MCF 10A (cell line): Measurements from ENCODE around the gene SLC6A18. TPM values are rescaled to one million over a fixed set of nuclear protein-coding genes. Genes with fewer than 3 reads are reported as not detected.

Source experiments
- BruUV-seq: library from RNA; stranded (reverse); fragments of 400-500 nt; replicated peaks from 2 replicates; lab custom pipeline; 2021; lab: Mats Ljungman, UMichigan
- CTCF ChIA-PET: fragments of 300-600 bp; sonication (Branson Sonifier 250); formaldehyde crosslinking; extraction: SDS; loops from one replicate; lab custom pipeline; 2021; ENCODE audit warnings: antibody characterized with exemption, inconsistent platforms; lab: Yijun Ruan, JAX
- POLR2A ChIA-PET: fragments of 300-600, 350-650 bp; sonication (Branson Sonifier 250); formaldehyde crosslinking; extraction: SDS; loops from one replicate; lab custom pipeline; 2020; ENCODE audit warnings: antibody characterized with exemption, inconsistent platforms; lab: Yijun Ruan, JAX
- DNase-seq: peaks from one replicate; pipeline ENCODE4 v3.0.0-alpha.2; 2018; ENCODE audit not compliant: unreplicated experiment
- H3K27ac Mint-ChIP-seq: one replicate; pipeline ENCODE4 v1.8.0; 2022; ENCODE audit warnings: mild to moderate bottlenecking, low read depth, mixed read lengths; ENCODE audit not compliant: unreplicated experiment
- H3K27me3 Mint-ChIP-seq: one replicate; pipeline ENCODE4 v1.8.0; 2022; ENCODE audit warnings: mixed read lengths; ENCODE audit not compliant: insufficient read depth, unreplicated experiment
- H3K36me3 Mint-ChIP-seq: one replicate; pipeline ENCODE4 v1.8.0; 2022; ENCODE audit warnings: mild to moderate bottlenecking, moderate library complexity, mixed read lengths; ENCODE audit not compliant: insufficient read depth, unreplicated experiment
- H3K4me1 Mint-ChIP-seq: one replicate; pipeline ENCODE4 v1.8.0; 2022; ENCODE audit warnings: mixed read lengths; ENCODE audit not compliant: insufficient read depth, unreplicated experiment
- H3K4me3 Mint-ChIP-seq: one replicate; pipeline ENCODE4 v1.8.0; 2022; ENCODE audit warnings: mild to moderate bottlenecking, moderate library complexity, mixed read lengths; ENCODE audit not compliant: unreplicated experiment
- H3K9me3 Mint-ChIP-seq: one replicate; pipeline ENCODE4 v1.8.0; 2022; ENCODE audit warnings: mixed read lengths; ENCODE audit not compliant: unreplicated experiment
- intact Hi-C: fragments of 100-400 bp; cut with micrococcal nuclease; formaldehyde crosslinking; loops from 2 replicates; pipeline ENCODE4 v1.14.1; 2022
- total RNA-seq: library from RNA; stranded (reverse); gene quantifications from 2 replicates; pipeline ENCODE4 v1.2.3, GENCODE V29; 2022
- TF ChIP-seq, protein P1 (sequence below): fragments of 200-600 bp; IDR thresholded peaks from one replicate; pipeline ENCODE4 v1.8.0; 2022; ENCODE audit warnings: antibody characterized with exemption, mild to moderate bottlenecking; ENCODE audit not compliant: unreplicated experiment

The SLC6A18 gene
- total RNA-seq, 1 experiment from 2014 or later: not detected

DNA sequence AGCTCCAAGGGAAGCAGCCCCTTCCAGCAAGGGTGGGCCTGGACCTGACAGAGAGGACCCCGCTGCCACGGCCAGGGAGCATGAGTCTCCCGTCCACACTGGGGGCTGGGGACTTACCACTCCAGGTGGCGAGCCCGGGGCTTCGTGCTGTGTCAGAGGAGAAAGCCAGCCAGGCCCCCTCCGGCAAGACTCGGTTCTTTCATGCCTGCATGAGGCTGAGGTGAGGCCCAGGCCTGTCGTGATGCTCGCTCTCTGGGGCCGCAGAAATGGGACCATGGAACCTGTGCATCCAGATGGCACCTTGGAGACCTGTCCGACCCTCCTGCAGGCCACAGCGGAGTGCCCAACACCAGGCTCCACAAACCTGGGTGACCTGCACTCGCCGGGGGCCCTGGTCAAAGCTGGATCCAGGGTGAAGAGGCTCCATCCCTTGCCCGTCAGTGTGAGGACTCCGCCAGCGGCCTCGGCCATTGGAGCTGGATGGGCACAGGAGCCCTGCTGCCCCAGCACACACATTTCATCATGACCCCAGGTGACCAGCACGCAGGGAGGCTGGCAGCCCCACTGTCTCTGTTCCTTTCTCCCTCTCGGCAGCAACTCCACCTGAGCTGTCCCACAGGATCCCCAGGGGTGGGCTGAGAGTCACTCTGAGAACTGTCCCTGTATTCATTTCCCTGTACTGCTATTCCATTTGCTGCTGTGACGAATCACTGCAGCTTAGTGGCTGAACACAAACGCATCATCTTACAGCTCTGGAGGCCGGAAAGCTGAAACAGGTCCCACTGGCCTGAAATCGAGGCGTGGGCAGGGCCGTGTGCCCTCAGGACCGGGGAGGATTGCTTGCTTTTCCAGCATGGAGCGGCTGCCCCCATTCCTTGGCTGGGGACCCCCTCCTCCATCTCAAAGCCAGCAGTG lies 24.4 kb downstream of the SLC6A18 start:
- BruUV-seq: no TSS peak
- no peak overlapping the region for H3K4me3 Mint-ChIP-seq
- no peaks in the 10 kb centered on the region for H3K36me3 Mint-ChIP-seq
- ChIA-PET POLR2A (interaction anchor here (1.5 kb wide), 1 partner anchor 10 kb away, joined by 3 read pairs; no protein-coding TSS in a partner anchor), CTCF (interaction anchor here (0.5 to 0.6 kb wide), 2 partner anchors 51 to 1482 kb away, joined by 3 read pairs; no protein-coding TSS in a partner anchor)
- TF ChIP-seq, protein P1, sequence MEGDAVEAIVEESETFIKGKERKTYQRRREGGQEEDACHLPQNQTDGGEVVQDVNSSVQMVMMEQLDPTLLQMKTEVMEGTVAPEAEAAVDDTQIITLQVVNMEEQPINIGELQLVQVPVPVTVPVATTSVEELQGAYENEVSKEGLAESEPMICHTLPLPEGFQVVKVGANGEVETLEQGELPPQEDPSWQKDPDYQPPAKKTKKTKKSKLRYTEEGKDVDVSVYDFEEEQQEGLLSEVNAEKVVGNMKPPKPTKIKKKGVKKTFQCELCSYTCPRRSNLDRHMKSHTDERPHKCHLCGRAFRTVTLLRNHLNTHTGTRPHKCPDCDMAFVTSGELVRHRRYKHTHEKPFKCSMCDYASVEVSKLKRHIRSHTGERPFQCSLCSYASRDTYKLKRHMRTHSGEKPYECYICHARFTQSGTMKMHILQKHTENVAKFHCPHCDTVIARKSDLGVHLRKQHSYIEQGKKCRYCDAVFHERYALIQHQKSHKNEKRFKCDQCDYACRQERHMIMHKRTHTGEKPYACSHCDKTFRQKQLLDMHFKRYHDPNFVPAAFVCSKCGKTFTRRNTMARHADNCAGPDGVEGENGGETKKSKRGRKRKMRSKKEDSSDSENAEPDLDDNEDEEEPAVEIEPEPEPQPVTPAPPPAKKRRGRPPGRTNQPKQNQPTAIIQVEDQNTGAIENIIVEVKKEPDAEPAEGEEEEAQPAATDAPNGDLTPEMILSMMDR: no peak
- DNase-seq: no peak
- H3K27ac Mint-ChIP-seq: no peak overlapping the region
- no peaks in the 10 kb centered on the region for H3K9me3 Mint-ChIP-seq
- no peaks in the 10 kb centered on the region for H3K4me1 Mint-ChIP-seq
- no peaks in the 10 kb centered on the region for H3K27me3 Mint-ChIP-seq
- intact Hi-C loops: no loop called here

DNA sequence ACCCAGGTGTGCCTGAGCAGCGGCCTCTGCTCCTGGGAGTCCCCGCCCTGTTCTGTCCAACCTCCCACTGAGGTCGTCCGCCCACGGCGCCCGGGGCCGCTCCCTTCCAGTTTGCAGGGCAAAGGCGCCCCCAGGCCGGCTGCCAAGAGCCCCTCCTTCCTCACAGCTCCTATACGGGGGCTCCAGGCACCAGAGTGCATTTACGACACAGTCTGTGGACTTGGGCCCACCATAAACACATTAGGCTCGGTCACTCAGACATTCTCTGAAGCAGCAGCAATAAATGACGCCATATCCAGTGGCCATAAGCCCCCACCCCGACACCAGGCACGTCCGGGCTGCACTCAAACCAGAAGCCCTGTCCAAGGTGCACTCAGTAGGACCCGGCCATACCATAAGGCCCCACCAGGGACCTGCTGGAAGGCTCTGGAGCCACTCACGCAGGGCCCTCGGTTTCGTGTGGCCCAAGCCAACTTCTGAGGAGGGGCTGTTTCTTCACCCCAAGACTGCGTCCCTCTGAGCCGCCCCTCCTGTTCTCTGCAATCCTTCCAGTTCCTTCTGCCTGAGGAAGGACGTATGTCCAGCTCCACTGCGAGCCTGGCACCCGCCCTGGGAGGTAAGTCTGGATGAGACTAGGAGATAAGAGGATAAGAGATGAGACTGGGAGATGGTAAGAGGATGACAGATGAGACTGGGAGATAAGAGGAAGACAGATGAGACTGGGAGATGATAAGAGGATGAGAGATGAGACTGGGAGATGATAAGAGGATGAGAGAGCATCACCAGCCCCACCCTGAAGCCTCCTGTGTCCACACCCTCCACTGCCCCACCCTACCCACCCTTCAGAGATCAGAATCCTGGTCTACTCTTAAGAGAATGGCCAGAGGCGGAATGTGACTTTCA lies 26.7 kb downstream of the SLC6A18 start:
- Mint-ChIP-seq H3K9me3 (no peaks in the 10 kb centered on the region), H3K36me3 (no peaks in the 10 kb centered on the region), H3K27me3 (no peaks in the 10 kb centered on the region), H3K27ac (no peak overlapping the region), H3K4me1 (no peaks in the 10 kb centered on the region), H3K4me3 (no peak overlapping the region)
- TF ChIP-seq, protein P1: no peak
- DNase-seq: no peak
- ChIA-PET CTCF (interaction anchor here (0.6 to 1.1 kb wide), 2 partner anchors 101 to 393 kb away, joined by 3 read pairs; no protein-coding TSS in a partner anchor), POLR2A (no interaction called here)
- intact Hi-C loops: no loop called here
- BruUV-seq: no TSS peak

DNA sequence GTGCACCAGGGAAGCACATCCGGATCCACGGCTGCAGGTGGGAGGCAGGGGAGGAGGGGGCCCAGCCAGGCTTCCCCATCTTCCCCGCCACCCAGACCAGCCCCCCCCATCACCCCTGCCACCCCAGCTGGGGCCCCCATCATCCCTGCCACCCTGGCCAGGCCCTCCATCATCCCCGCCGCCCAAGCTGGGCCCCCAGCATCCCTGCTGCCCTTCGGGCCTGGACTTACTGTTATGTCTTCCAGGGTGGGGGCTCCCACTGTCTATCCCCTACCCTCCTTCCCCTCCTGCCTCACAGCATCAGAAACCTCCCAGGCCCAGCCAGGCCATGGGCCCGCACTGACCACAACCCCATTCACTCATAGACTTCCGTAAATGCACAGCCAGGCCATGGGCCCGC lies 27.5 kb downstream of the SLC6A18 start:
- Mint-ChIP-seq H3K4me3 (no peak overlapping the region), H3K27ac (no peak overlapping the region), H3K36me3 (no peaks in the 10 kb centered on the region), H3K9me3 (no peaks in the 10 kb centered on the region), H3K27me3 (no peaks in the 10 kb centered on the region), H3K4me1 (no peaks in the 10 kb centered on the region)
- intact Hi-C loops: no loop called here
- no peak for DNase-seq
- TF ChIP-seq, protein P1: no peak
- CTCF ChIA-PET: no interaction called here
- BruUV-seq: no TSS peak
- POLR2A ChIA-PET: no interaction called here
